HepG2 (cell line): ENCODE data around the gene PRTN3. TPM values are rescaled to one million over a fixed set of nuclear protein-coding genes. Genes with fewer than 3 reads are reported as not detected.

Experiments used
- ASH2L ChIP-seq: fragments of 300-600, 200-600 bp; sonication (generic); IDR thresholded peaks from 2 replicates; pipeline ENCODE4 v1.7.0; 2017; ENCODE audit warnings: low read depth, mild to moderate bottlenecking, moderate library complexity, mixed read lengths, low read length; ENCODE audit not compliant: insufficient read length
- ELK4 ChIP-seq: sonication (generic); formaldehyde crosslinking; IDR thresholded peaks from 2 replicates; pipeline ENCODE4 v1.9.0; 2021; ENCODE audit warnings: missing genetic modification reagents, borderline replicate concordance
- ERF ChIP-seq: IDR thresholded peaks from 2 replicates; pipeline ENCODE4 v1.6.1; 2018; ENCODE audit warnings: missing biosample characterization, missing genetic modification reagents
- GATAD1 ChIP-seq: IDR thresholded peaks from 2 replicates; pipeline ENCODE4 v1.6.1; 2016; ENCODE audit warnings: missing genetic modification reagents, missing compliant biosample characterization
- IRF1 ChIP-seq: sonication (generic); formaldehyde crosslinking; IDR thresholded peaks from 2 replicates; pipeline ENCODE4 v1.4.0; 2020; ENCODE audit warnings: low read depth, mild to moderate bottlenecking, missing genetic modification reagents
- KAT8 ChIP-seq: IDR thresholded peaks from 2 replicates; pipeline ENCODE4 v1.6.1; 2016; ENCODE audit warnings: missing genetic modification reagents, missing compliant biosample characterization
- KMT2B ChIP-seq: IDR thresholded peaks from 2 replicates; pipeline ENCODE4 v1.6.1; 2016; ENCODE audit warnings: missing genetic modification reagents, missing compliant biosample characterization
- NCOA5 ChIP-seq: sonication (generic); formaldehyde crosslinking; IDR thresholded peaks from 2 replicates; pipeline ENCODE4 v1.4.0; 2020; ENCODE audit warnings: missing genetic modification reagents
- NR2F1 ChIP-seq, 2 experiments: fragments of 450-650 bp in 1 of 2; formaldehyde crosslinking in 1 of 2; IDR thresholded peaks; 2 replicates each; pipeline versions ENCODE4 v1.5.0 to v1.6.1; 2016 to 2020; ENCODE audit warnings: mild to moderate bottlenecking in 1 of 2, missing compliant biosample characterization in 1 of 2, missing genetic modification reagents in 1 of 2, moderate library complexity in 1 of 2
- RARG ChIP-seq: sonication (generic); formaldehyde crosslinking; IDR thresholded peaks from 2 replicates; pipeline ENCODE4 v1.4.0; 2020; ENCODE audit warnings: low read depth, mild to moderate bottlenecking, missing genetic modification reagents
- TBL1XR1 ChIP-seq: fragments of 150-350 bp; IDR thresholded peaks from 2 replicates; pipeline ENCODE4 v1.6.1; 2014; ENCODE audit warnings: borderline replicate concordance, low read length; ENCODE audit not compliant: partially characterized antibody
- ZBED4 ChIP-seq: sonication (generic); formaldehyde crosslinking; IDR thresholded peaks from 2 replicates; pipeline ENCODE4 v1.4.0; 2020; ENCODE audit warnings: missing genetic modification reagents, borderline replicate concordance
- ZBTB38 ChIP-seq: sonication (generic); formaldehyde crosslinking; IDR thresholded peaks from 2 replicates; pipeline ENCODE4 v1.5.1; 2020; ENCODE audit warnings: mild to moderate bottlenecking, missing genetic modification reagents
- ZNF230 ChIP-seq: sonication (generic); formaldehyde crosslinking; IDR thresholded peaks from 2 replicates; pipeline ENCODE4 v1.4.0; 2020; ENCODE audit warnings: mild to moderate bottlenecking, missing genetic modification reagents
- ZNF232 ChIP-seq: sonication (generic); formaldehyde crosslinking; IDR thresholded peaks from 2 replicates; pipeline ENCODE4 v1.4.0; 2020; ENCODE audit warnings: missing genetic modification reagents, borderline replicate concordance
- ZNF329 ChIP-seq: sonication (generic); formaldehyde crosslinking; IDR thresholded peaks from 2 replicates; pipeline ENCODE4 v1.9.0; 2021; ENCODE audit warnings: low read depth, mild to moderate bottlenecking, missing genetic modification reagents
- ZNF678 ChIP-seq: sonication (generic); formaldehyde crosslinking; IDR thresholded peaks from 2 replicates; pipeline ENCODE4 v1.4.0; 2020; ENCODE audit warnings: mild to moderate bottlenecking, missing genetic modification reagents
- ZNF691 ChIP-seq: sonication (generic); formaldehyde crosslinking; IDR thresholded peaks from 2 replicates; pipeline ENCODE4 v1.4.0; 2020; ENCODE audit warnings: missing genetic modification reagents, low read depth, mild to moderate bottlenecking, borderline replicate concordance
- ZNF703 ChIP-seq: sonication (generic); formaldehyde crosslinking; IDR thresholded peaks from 2 replicates; pipeline ENCODE4 v1.5.1; 2020; ENCODE audit warnings: missing genetic modification reagents, mild to moderate bottlenecking, moderate library complexity, borderline replicate concordance
- polyA plus RNA-seq, 8 experiments: library from polyadenylated mRNA; depleted of rRNA in 3 of 8; stranded (reverse) in 7 of 8; unstranded in 1 of 8; fragments of >200 nt; fragmentation: Illumina TruSeq in 4 of 8; extraction: Trizol in 4 of 8; gene quantifications; 2 replicates each; pipeline versions ENCODE4 v1.2.1 to v1.2.3, GENCODE V29; 2011 to 2016; ENCODE audit warnings: low read depth in 4 of 8, missing spikeins in 1 of 8, mixed read lengths in 1 of 8; ENCODE audit not compliant: insufficient read depth in 1 of 8
- total RNA-seq, 5 experiments: library from RNA; depleted of rRNA; stranded (reverse); fragments of >200 nt; fragmentation: Illumina TruSeq; extraction: Trizol; gene quantifications; 2 replicates each; pipeline ENCODE4 v1.2.3, GENCODE V29; 2016; ENCODE audit warnings: low read depth in 1 of 5

The PRTN3 gene
- total and polyA plus RNA-seq, 2 of the 13 experiments (the other 11 are each of a cell fraction or from before 2014, with no cell fraction given): not detected

GRCh38 chr19:799076-799881 lies 41.5 kb upstream of the PRTN3 start (continued):
- TF ChIP-seq ERF (CRISPR knock-in tag) (no peak), GATAD1 (no peak), ASH2L (peak; percentile 57), ZBTB38 (CRISPR knock-in tag) (no peak), ZNF678 (no peak), ZBED4 (CRISPR knock-in tag) (no peak), ZNF691 (CRISPR knock-in tag) (0 out of 2 replicates have a peak, but pooled peaks have one; percentile 24), ZNF230 (CRISPR knock-in tag) (no peak), NCOA5 (CRISPR knock-in tag) (no peak), TBL1XR1 (no peak), IRF1 (no peak), ZNF329 (no peak), KMT2B (no peak), ZNF232 (CRISPR knock-in tag) (0 out of 2 replicates have a peak, but pooled peaks have one; percentile 34), ELK4 (CRISPR knock-in tag) (no peak), KAT8 (CRISPR knock-in tag) (no peak), RARG (CRISPR knock-in tag) (no peak), NR2F1 (CRISPR knock-in tag; IDR thresholded peaks at IDR 0.05) (peak in 1 of 2 experiments; percentile 52; a peak in 1 of 4 replicates), ZNF703 (CRISPR knock-in tag) (no peak)
